GM23338 (cell line): ENCODE data around the gene PNPLA7.
A peak's percentile ranks its signal among the peaks of the same experiment; 100 is the strongest.

Experiments
- CREB1 ChIP-seq: fragments of 250-450 bp; sonication (Bioruptor Pico); IDR thresholded peaks from 2 replicates; pipeline ENCODE4 v1.5.0; 2020; ENCODE audit warnings: low read depth, mild to moderate bottlenecking, moderate library complexity
- CTCF ChIP-seq, 2 experiments: fragments of 200-600 bp in 1 of 2; sonication (generic) in 1 of 2; conservative IDR thresholded peaks; 2 replicates each; pipeline versions ENCODE4 v1.5.1 to v1.6.1; 2016 to 2017; ENCODE audit warnings: antibody characterized with exemption in 2 of 2, low read depth in 2 of 2, mild to moderate bottlenecking in 2 of 2, moderate library complexity in 1 of 2
- ETS1 ChIP-seq: IDR thresholded peaks from 2 replicates; pipeline ENCODE4 v1.6.1; 2016; ENCODE audit warnings: antibody characterized with exemption
- EZH2 ChIP-seq: fragments of 200-600 bp; sonication (generic); IDR thresholded peaks from one replicate; pipeline ENCODE4 v1.8.0; 2017; ENCODE audit warnings: antibody characterized with exemption, mild to moderate bottlenecking, low read depth; ENCODE audit not compliant: unreplicated experiment
- EZH2phosphoT487 ChIP-seq: fragments of 200-600 bp; sonication (generic); IDR thresholded peaks from one replicate; pipeline ENCODE4 v1.8.1; 2018; ENCODE audit warnings: antibody characterized with exemption; ENCODE audit not compliant: unreplicated experiment
- JUNB ChIP-seq: IDR thresholded peaks from one replicate; pipeline ENCODE4 v1.6.1; 2016; ENCODE audit warnings: antibody characterized with exemption; ENCODE audit not compliant: unreplicated experiment
- NANOG ChIP-seq: IDR thresholded peaks from 2 replicates; pipeline ENCODE4 v1.6.1; 2016; ENCODE audit warnings: antibody characterized with exemption, borderline replicate concordance
- POLR2AphosphoS5 ChIP-seq: IDR thresholded peaks from 2 replicates; pipeline ENCODE4 v1.6.1; 2016; ENCODE audit warnings: antibody characterized with exemption, low read depth
- REST ChIP-seq: IDR thresholded peaks from one replicate; pipeline ENCODE4 v1.6.1; 2018; ENCODE audit warnings: antibody characterized with exemption; ENCODE audit not compliant: unreplicated experiment
- STAT1 ChIP-seq: IDR thresholded peaks from one replicate; pipeline ENCODE4 v1.6.1; 2016; ENCODE audit warnings: antibody characterized with exemption; ENCODE audit not compliant: unreplicated experiment
- ZNF114 ChIP-seq: fragments of 250-450 bp; sonication (Bioruptor Pico); IDR thresholded peaks from 2 replicates; pipeline ENCODE4 v1.5.0; 2020; ENCODE audit warnings: mild to moderate bottlenecking, moderate library complexity
- ZNF331 ChIP-seq: fragments of 250-450 bp; sonication (Bioruptor Pico); IDR thresholded peaks from 2 replicates; pipeline ENCODE4 v1.5.0; 2020; ENCODE audit warnings: low read depth, mild to moderate bottlenecking, moderate library complexity
- ZNF462 ChIP-seq: fragments of 250-450 bp; sonication (Bioruptor Pico); IDR thresholded peaks from 2 replicates; pipeline ENCODE4 v1.5.0; 2020; ENCODE audit warnings: mild to moderate bottlenecking, moderate library complexity

- TF ChIP-seq CREB1 (CRISPR knock-in tag) (no peak), CTCF (conservative IDR thresholded peaks at IDR 0.05; ENCODE audit: low read depth in 2 of 2) (no peak), POLR2AphosphoS5 (peak; percentile 4; the same call in 1 of the 2 replicates), REST (no peak), ZNF331 (no peak), ETS1 (no peak), JUNB (no peak), EZH2phosphoT487 (no peak), EZH2 (no peak), NANOG (no peak), STAT1 (no peak), ZNF114 (no peak), ZNF462 (CRISPR knock-in tag) (no peak)
These were observed 2.0 kb upstream of the PNPLA7 start for GRCh38 chr9:137552022-137552768.
